OCI-LY7 (cell line): ENCODE results near the gene REV3L. TPM values are rescaled to one million over a fixed set of nuclear protein-coding genes. Genes with fewer than 3 reads are reported as not detected.

Experiments
- BruUV-seq: library from RNA; stranded (reverse); fragments of 400-500 nt; replicated peaks from 2 replicates; lab custom pipeline; 2021; lab: Mats Ljungman, UMichigan
- CTCF ChIA-PET: fragments of 300-600 bp; sonication (Branson Sonifier 250); formaldehyde crosslinking; loops from one replicate; lab custom pipeline; 2022; ENCODE audit warnings: antibody characterized with exemption; ENCODE audit not compliant: unreplicated experiment; lab: Charles Lee
- POLR2A ChIA-PET: fragments of 300-600 bp; sonication (Branson Sonifier 250); formaldehyde crosslinking; loops from one replicate; lab custom pipeline; 2022; ENCODE audit warnings: antibody characterized with exemption; lab: Charles Lee
- DNase-seq: peaks from one replicate; pipeline ENCODE4 v3.0.0-alpha.2; 2015; ENCODE audit warnings: low spot score
- H2AFZ ChIP-seq: fragments of 200-600 bp; sonication (generic), shearing (Covaris generic); 2 replicates; pipeline ENCODE4 v1.6.1; 2014; ENCODE audit warnings: mild to moderate bottlenecking, antibody characterized with exemption, low read length, moderate library complexity
- H3K27ac ChIP-seq: fragments of 200-600 bp; sonication (generic); 2 replicates; pipeline ENCODE4 v1.5.1; 2014; ENCODE audit warnings: mixed run types, low read depth, mild to moderate bottlenecking, moderate library complexity, low read length, inconsistent platforms; ENCODE audit not compliant: poor library complexity, severe bottlenecking
- H3K36me3 ChIP-seq: fragments of 200-600 bp; sonication (generic); 2 replicates; pipeline ENCODE4 v1.6.1; 2014; ENCODE audit warnings: mild to moderate bottlenecking, antibody characterized with exemption, low read length, moderate library complexity, mixed read lengths; ENCODE audit not compliant: insufficient read depth
- H3K4me1 ChIP-seq: fragments of 200-600 bp; sonication (generic); 2 replicates; pipeline ENCODE4 v1.5.1; 2014; ENCODE audit warnings: mild to moderate bottlenecking, low read length; ENCODE audit not compliant: insufficient read depth, poor library complexity, severe bottlenecking
- H3K4me2 ChIP-seq: fragments of 200-600 bp; sonication (generic); 2 replicates; pipeline ENCODE4 v1.6.1; 2014; ENCODE audit warnings: mild to moderate bottlenecking, low read length
- H3K4me3 ChIP-seq: fragments of 200-600 bp; sonication (generic); 2 replicates; pipeline ENCODE4 v1.5.1; 2014; ENCODE audit warnings: mild to moderate bottlenecking, low read depth, low read length; ENCODE audit not compliant: poor library complexity, severe bottlenecking
- H3K79me2 ChIP-seq: fragments of 200-600 bp; sonication (generic); 2 replicates; pipeline ENCODE4 v1.6.1; 2016; ENCODE audit warnings: low read depth, mild to moderate bottlenecking, low read length, moderate library complexity, mixed read lengths; ENCODE audit not compliant: insufficient read depth
- H3K9me2 ChIP-seq: fragments of 200-600 bp; sonication (generic); 2 replicates; pipeline ENCODE4 v1.6.1; 2016; ENCODE audit warnings: mild to moderate bottlenecking, low read length, mixed read lengths; ENCODE audit not compliant: insufficient read depth
- H3K9me3 ChIP-seq: fragments of 200-600 bp; sonication (generic); 2 replicates; pipeline ENCODE4 v1.6.1; 2014; ENCODE audit warnings: mild to moderate bottlenecking, mixed run types, low read length, mixed read lengths
- H4K20me1 ChIP-seq: fragments of 200-600 bp; sonication (generic); 2 replicates; pipeline ENCODE4 v1.6.1; 2014; ENCODE audit warnings: mild to moderate bottlenecking, antibody characterized with exemption, low read length, moderate library complexity, mixed read lengths; ENCODE audit not compliant: insufficient read depth
- CTCF ChIP-seq: fragments of 200-600 bp; sonication (generic); conservative IDR thresholded peaks from 2 replicates; pipeline ENCODE4 v1.5.1; 2014; ENCODE audit warnings: mild to moderate bottlenecking, antibody characterized with exemption, low read length, moderate library complexity, mixed read lengths
- EZH2phosphoT487 ChIP-seq: fragments of 200-600 bp; sonication (generic); IDR thresholded peaks from 2 replicates; pipeline ENCODE4 v1.6.1; 2018; ENCODE audit warnings: low read depth, borderline replicate concordance, mild to moderate bottlenecking, mixed run types, antibody characterized with exemption, low read length, moderate library complexity, mixed read lengths
- intact Hi-C: fragments of 100-400 bp; cut with micrococcal nuclease; formaldehyde crosslinking; loops from one replicate; pipeline ENCODE4 v1.10.0; 2022; ENCODE audit not compliant: unreplicated experiment
- total RNA-seq, 2 experiments: library from RNA; depleted of rRNA in 1 of 2; stranded (reverse); fragments of >200 nt in 1 of 2; shearing (Covaris generic) in 1 of 2; gene quantifications; 2 replicates each; pipeline ENCODE4 v1.2.3, GENCODE V29; 2014 to 2022

The REV3L gene
- total RNA-seq, 2 experiments from 2014 or later, result 24.8 to 33.4 TPM

GRCh38 chr6:111307275-111307858, 175.7 kb downstream of the REV3L start:
- TF ChIP-seq EZH2phosphoT487 (no peak), CTCF (no peak)
- no peak overlapping the region for H2AFZ ChIP-seq
- no peak overlapping the region for H3K4me2 ChIP-seq
- intact Hi-C loops, result no loop called here
- ChIA-PET CTCF (no interaction called here), POLR2A (no interaction called here)
- peaks cover 7% of the 10 kb centered on the region for H3K4me1 ChIP-seq
- no peak overlapping the region for H3K4me3 ChIP-seq
- no peaks in the 10 kb centered on the region for H4K20me1 ChIP-seq
- peaks cover 69% of the 10 kb centered on the region for H3K36me3 ChIP-seq
- DNase-seq, result no peak
- no TSS peak for BruUV-seq
- H3K79me2 ChIP-seq, result no peaks in the 10 kb centered on the region
- no peak overlapping the region for H3K27ac ChIP-seq
- H3K9me2 ChIP-seq, result no peaks in the 10 kb centered on the region
- no peaks in the 10 kb centered on the region for H3K9me3 ChIP-seq

- CTCF ChIA-PET, result interaction anchor here (1.1 kb wide), 1 partner anchor 48 kb away, joined by 3 read pairs; a partner anchor contains a TSS
- Histone ChIP-seq H3K4me2 (no peak overlapping the region), H3K9me3 (peaks cover 4% of the 10 kb centered on the region; the same call in 1 of the 2 replicates), H3K4me3 (no peak overlapping the region), H3K79me2 (no peaks in the 10 kb centered on the region), H4K20me1 (no peaks in the 10 kb centered on the region), H2AFZ (no peak overlapping the region), H3K4me1 (peaks cover 18% of the 10 kb centered on the region), H3K36me3 (peaks cover 73% of the 10 kb centered on the region), H3K9me2 (no peaks in the 10 kb centered on the region), H3K27ac (no peak overlapping the region)
- no TSS peak for BruUV-seq
- intact Hi-C loops, result no loop called here
- no peak for DNase-seq
- TF ChIP-seq CTCF, result 0 out of 2 replicates have a peak, but pooled peaks have one; percentile 10
- no peak for TF ChIP-seq EZH2phosphoT487
- POLR2A ChIA-PET, result interaction anchor here (0.6 kb wide), 1 partner anchor 56 kb away, joined by 3 read pairs; no protein-coding TSS in a partner anchor
These were observed 176.7 kb downstream of the REV3L start for GRCh38 chr6:111306104-111306888.
